ENCODE data around the gene FAM83F. TPM values are rescaled to one million over a fixed set of nuclear protein-coding genes. Genes with fewer than 3 reads are reported as not detected.
A peak's percentile ranks its signal among the peaks of the same experiment; 100 is the strongest.

Gene FAM83F
- total RNA-seq, 3 donors from 2014 or later = 15.8 to 48.0 (median 35.0) TPM

DNA sequence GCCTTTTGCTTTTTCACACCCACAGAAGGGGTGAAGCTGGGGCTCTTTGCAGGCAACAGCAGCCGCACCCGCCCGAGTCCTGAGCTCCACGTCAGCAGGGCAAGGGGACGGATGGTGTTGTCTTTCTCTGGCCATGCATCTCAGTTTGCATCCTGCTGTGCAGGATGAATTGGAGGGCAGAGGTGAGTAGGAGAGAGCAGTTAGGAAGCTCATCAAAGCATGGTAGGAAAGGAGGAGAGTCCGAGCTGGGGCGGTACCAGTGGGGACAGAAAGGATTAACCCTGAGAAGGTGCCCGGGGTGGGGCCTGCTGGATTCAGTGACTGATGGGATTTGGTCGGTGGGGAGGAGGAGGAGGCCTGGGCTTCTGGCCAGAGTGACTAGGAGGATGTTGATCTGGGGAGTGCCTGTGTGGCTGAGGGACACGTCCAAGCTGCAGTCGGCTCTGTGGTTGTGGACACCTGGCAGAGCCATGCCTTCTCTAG lies 14.6 kb downstream of the FAM83F start:
- Histone ChIP-seq H3K36me3 (ENCODE audit: low read depth) (no peaks in the 10 kb centered on the region), H3K4me3 (no peak overlapping the region), H3K9me3 (no peaks in the 10 kb centered on the region), H3K4me1 (ENCODE audit: low read depth) (peaks cover 11% of the 10 kb centered on the region)
- DNase-seq (peak in 2 of 3 donors; percentile 40 to 52), ATAC-seq (peak; percentile 78)
- intact Hi-C loops (cut with DNase I, micrococcal nuclease) = no loop called here
- TF ChIP-seq, protein P1, sequence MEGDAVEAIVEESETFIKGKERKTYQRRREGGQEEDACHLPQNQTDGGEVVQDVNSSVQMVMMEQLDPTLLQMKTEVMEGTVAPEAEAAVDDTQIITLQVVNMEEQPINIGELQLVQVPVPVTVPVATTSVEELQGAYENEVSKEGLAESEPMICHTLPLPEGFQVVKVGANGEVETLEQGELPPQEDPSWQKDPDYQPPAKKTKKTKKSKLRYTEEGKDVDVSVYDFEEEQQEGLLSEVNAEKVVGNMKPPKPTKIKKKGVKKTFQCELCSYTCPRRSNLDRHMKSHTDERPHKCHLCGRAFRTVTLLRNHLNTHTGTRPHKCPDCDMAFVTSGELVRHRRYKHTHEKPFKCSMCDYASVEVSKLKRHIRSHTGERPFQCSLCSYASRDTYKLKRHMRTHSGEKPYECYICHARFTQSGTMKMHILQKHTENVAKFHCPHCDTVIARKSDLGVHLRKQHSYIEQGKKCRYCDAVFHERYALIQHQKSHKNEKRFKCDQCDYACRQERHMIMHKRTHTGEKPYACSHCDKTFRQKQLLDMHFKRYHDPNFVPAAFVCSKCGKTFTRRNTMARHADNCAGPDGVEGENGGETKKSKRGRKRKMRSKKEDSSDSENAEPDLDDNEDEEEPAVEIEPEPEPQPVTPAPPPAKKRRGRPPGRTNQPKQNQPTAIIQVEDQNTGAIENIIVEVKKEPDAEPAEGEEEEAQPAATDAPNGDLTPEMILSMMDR (IDR thresholded peaks at IDR 0.05) = no peak

DNA sequence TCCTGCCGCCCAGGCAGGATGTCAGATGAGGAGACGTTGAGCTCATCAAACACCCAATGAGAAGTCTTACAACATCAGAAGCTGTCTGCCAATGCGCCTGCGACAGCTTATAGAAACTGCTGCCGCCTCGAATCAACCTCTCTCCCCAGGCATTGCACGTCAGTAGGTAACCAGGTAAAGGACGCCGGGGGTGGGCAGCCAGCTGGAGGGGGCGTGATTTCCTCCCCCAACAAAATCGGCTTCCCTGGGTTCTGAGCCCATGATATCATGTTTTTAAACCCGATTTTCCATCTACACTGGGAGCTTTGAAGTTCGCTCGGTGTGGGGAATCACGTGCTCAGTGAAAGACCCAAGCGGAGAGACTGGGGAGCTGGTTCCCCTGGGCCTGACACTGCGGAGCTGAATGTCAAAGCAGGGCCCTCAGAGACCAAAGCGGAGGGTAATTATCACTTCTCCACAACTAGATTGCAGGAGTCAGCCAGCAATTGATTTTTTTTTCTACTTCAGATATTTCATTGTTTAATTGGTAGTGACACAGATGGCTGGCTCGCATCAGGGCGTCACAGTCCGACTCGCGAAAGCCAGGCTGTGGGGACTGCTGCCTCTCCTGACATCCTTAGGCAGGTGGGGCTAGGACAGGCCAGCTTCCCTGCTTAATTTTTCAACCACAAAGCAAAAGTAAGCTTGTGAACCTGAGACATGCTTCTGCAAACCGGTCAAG lies 15.4 kb downstream of the FAM83F start:
- intact Hi-C loops (cut with DNase I, micrococcal nuclease) = no loop called here
- Histone ChIP-seq H3K4me1 (ENCODE audit: low read depth) (peaks cover 17% of the 10 kb centered on the region), H3K9me3 (no peaks in the 10 kb centered on the region), H3K4me3 (no peak overlapping the region), H3K36me3 (ENCODE audit: low read depth) (no peaks in the 10 kb centered on the region)
- DNase-seq (no peak), ATAC-seq (no peak)
- TF ChIP-seq, protein P1 (IDR thresholded peaks at IDR 0.05) = no peak

DNA sequence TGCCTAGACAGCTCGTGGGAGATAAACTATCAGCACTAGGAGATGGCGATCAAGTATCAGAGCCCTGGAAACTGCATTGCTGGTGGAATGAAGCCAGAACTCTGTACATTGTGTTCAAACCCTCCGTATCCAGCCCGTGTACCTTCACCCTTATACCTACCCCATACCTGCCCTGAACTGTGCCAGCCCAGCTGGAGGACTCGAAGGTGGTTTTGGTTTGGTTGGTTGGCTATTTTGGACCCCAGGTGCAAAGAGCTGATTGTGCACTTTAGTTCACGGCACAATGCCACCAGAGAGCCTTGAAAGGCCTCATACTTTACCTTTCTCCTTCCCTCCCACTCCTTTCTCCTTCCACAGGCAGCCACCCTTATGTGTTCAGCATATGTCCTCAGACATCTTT lies 16.0 kb downstream of the FAM83F start:
- H3K4me1 ChIP-seq (ENCODE audit: low read depth) = peaks cover 22% of the 10 kb centered on the region
- TF ChIP-seq, protein P1 (IDR thresholded peaks at IDR 0.05) = no peak
- H3K36me3 ChIP-seq (ENCODE audit: low read depth) = no peaks in the 10 kb centered on the region
- H3K9me3 ChIP-seq = no peaks in the 10 kb centered on the region
- H3K4me3 ChIP-seq = no peak overlapping the region
- intact Hi-C loops (cut with DNase I, micrococcal nuclease) = no loop called here
- no peak for ATAC-seq
- no peak for DNase-seq

DNA sequence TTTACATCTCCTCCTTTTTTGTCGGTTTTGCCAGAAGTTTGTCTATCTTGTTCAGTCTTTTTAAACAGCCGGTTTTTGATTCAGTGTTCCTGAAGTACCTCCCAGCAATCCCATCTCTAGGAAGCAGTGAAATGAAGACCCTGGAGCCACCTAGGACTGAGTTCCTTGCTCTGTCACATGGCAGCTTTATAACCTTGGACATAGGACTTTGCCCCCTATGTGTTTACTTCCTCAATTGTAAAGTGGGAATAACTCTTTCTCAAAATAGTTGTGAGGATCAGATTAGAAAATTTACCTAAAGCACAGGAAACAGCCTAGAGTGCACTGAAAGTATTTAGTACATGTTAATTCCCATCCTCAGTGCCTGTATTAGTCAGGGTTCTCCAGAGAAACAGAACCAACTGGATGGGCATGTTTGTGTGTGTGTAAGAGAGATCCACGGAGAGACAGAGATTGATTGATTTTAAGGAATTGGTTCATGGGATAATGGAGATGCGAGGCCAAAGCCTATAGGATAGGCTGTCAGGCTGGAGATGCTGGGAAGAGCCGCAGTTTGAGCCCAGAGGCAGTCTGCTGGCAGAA lies 20.0 kb downstream of the FAM83F start:
- peaks cover 31% of the 10 kb centered on the region for H3K4me1 ChIP-seq (ENCODE audit: low read depth)
- H3K4me3 ChIP-seq = no peak overlapping the region
- intact Hi-C loops (cut with DNase I, micrococcal nuclease) = no loop called here
- ATAC-seq (peak; percentile 88), DNase-seq (peak in 1 of 3 donors; percentile 82)
- no peaks in the 10 kb centered on the region for H3K9me3 ChIP-seq
- TF ChIP-seq, protein P1 (IDR thresholded peaks at IDR 0.05) = no peak
- no peaks in the 10 kb centered on the region for H3K36me3 ChIP-seq (ENCODE audit: low read depth)

DNA sequence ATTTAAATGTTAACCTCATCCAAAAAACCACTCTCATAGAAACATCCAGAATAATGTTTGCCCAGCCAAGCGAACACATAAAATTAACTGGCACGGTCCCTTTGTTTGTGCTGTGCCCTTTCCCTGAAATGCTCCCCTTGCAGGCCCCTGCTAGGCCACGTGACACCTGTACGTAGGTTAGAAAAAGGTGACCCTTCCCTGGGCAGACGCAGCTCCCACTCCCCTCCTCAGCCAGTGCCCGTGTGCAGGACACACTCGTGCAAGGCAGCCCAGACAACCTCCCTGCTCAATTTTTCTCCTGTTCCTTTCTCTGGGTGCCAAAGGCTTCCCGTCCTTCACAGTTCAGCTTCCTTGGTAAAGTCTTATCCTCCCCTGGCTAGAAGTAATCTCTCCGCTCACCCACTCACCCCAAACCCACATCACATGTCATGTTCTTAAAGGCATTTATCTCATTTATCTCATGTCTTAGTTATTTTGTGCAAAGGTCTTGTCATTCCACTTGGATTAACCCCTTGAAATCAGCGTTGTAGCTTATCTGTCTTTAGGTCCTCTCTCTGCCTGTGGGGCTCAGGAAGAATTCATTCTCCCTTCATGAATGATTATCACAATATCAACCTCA lies 20.7 kb downstream of the FAM83F start:
- Histone ChIP-seq H3K36me3 (ENCODE audit: low read depth) (no peaks in the 10 kb centered on the region), H3K9me3 (no peaks in the 10 kb centered on the region), H3K4me1 (ENCODE audit: low read depth) (peaks cover 31% of the 10 kb centered on the region), H3K4me3 (no peak overlapping the region)
- DNase-seq (no peak), ATAC-seq (peak; percentile 20)
- TF ChIP-seq, protein P1 (IDR thresholded peaks at IDR 0.05) = no peak
- intact Hi-C loops (cut with DNase I, micrococcal nuclease) = no loop called here

Measured in mucosa of descending colon (tissue), 3 donors.